ENCODE data around the gene RFX4.

Gene RFX4

GRCh38 chr12:106645074-106645421, 62.2 kb downstream of the RFX4 start:
- TF ChIP-seq CTCF (conservative IDR thresholded peaks at IDR 0.05; ENCODE audit: low read depth, low read length), result no peak
- Histone ChIP-seq H3K36me3 (ENCODE audit: insufficient read depth) (no peaks in the 10 kb centered on the region), H3K4me3 (IDR thresholded peaks at IDR 0.05; ENCODE audit: insufficient read depth, low read depth, low read length) (no peak overlapping the region), H4K20me1 (ENCODE audit: insufficient read depth) (no peaks in the 10 kb centered on the region), H3K9ac (no peak overlapping the region), H3K4me2 (no peak overlapping the region), H3K79me2 (ENCODE audit: insufficient read depth, low read depth) (no peaks in the 10 kb centered on the region), H3K27me3 (ENCODE audit: insufficient read depth, low read depth) (no peaks in the 10 kb centered on the region), H2AFZ (ENCODE audit: low read depth) (no peak overlapping the region), H3K4me1 (ENCODE audit: low read depth, poor library complexity, severe bottlenecking) (no peaks in the 10 kb centered on the region), H3K27ac (no peak overlapping the region)

GRCh38 chr12:106645465-106646330, 62.9 kb downstream of the RFX4 start:
- H3K27ac ChIP-seq, result no peak overlapping the region
- no peak overlapping the region for H3K4me3 ChIP-seq (IDR thresholded peaks at IDR 0.05; ENCODE audit: insufficient read depth, low read depth, low read length)
- H3K27me3 ChIP-seq (ENCODE audit: insufficient read depth, low read depth), result no peaks in the 10 kb centered on the region
- H3K9ac ChIP-seq, result no peak overlapping the region
- no peak for TF ChIP-seq CTCF (conservative IDR thresholded peaks at IDR 0.05; ENCODE audit: low read depth, low read length)
- no peaks in the 10 kb centered on the region for H3K4me1 ChIP-seq (ENCODE audit: low read depth, poor library complexity, severe bottlenecking)
- H3K79me2 ChIP-seq (ENCODE audit: insufficient read depth, low read depth), result no peaks in the 10 kb centered on the region
- no peak overlapping the region for H2AFZ ChIP-seq (ENCODE audit: low read depth)
- no peaks in the 10 kb centered on the region for H3K36me3 ChIP-seq (ENCODE audit: insufficient read depth)
- no peaks in the 10 kb centered on the region for H4K20me1 ChIP-seq (ENCODE audit: insufficient read depth)
- no peak overlapping the region for H3K4me2 ChIP-seq

- no peaks in the 10 kb centered on the region for H3K27me3 ChIP-seq (ENCODE audit: insufficient read depth, low read depth)
- H3K36me3 ChIP-seq (ENCODE audit: insufficient read depth), result no peaks in the 10 kb centered on the region
- H3K9ac ChIP-seq, result no peak overlapping the region
- no peaks in the 10 kb centered on the region for H4K20me1 ChIP-seq (ENCODE audit: insufficient read depth)
- H3K4me1 ChIP-seq (ENCODE audit: low read depth, poor library complexity, severe bottlenecking), result no peaks in the 10 kb centered on the region
- H3K4me2 ChIP-seq, result no peak overlapping the region
- no peak for TF ChIP-seq CTCF (conservative IDR thresholded peaks at IDR 0.05; ENCODE audit: low read depth, low read length)
- no peaks in the 10 kb centered on the region for H3K79me2 ChIP-seq (ENCODE audit: insufficient read depth, low read depth)
- H3K27ac ChIP-seq, result no peak overlapping the region
- H2AFZ ChIP-seq (ENCODE audit: low read depth), result no peak overlapping the region
- H3K4me3 ChIP-seq (IDR thresholded peaks at IDR 0.05; ENCODE audit: insufficient read depth, low read depth, low read length), result no peak overlapping the region
Observed at GRCh38 chr12:106646472-106646871, 63.7 kb downstream of the RFX4 start.

- Histone ChIP-seq H3K4me2 (no peak overlapping the region), H3K27ac (no peak overlapping the region), H2AFZ (ENCODE audit: low read depth) (no peak overlapping the region), H3K4me3 (IDR thresholded peaks at IDR 0.05; ENCODE audit: insufficient read depth, low read depth, low read length) (no peak overlapping the region), H3K4me1 (ENCODE audit: low read depth, poor library complexity, severe bottlenecking) (no peaks in the 10 kb centered on the region), H4K20me1 (ENCODE audit: insufficient read depth) (no peaks in the 10 kb centered on the region), H3K36me3 (ENCODE audit: insufficient read depth) (no peaks in the 10 kb centered on the region), H3K27me3 (ENCODE audit: insufficient read depth, low read depth) (no peaks in the 10 kb centered on the region), H3K79me2 (ENCODE audit: insufficient read depth, low read depth) (no peaks in the 10 kb centered on the region), H3K9ac (no peak overlapping the region)
- no peak for TF ChIP-seq CTCF (conservative IDR thresholded peaks at IDR 0.05; ENCODE audit: low read depth, low read length)
Observed at GRCh38 chr12:106647793-106648514, 65.2 kb downstream of the RFX4 start.

Measured in KMS-11 (cell line).